ENCODE measurements around the gene PXMP4.

PXMP4 gene

GRCh38 chr20:33685328-33686099 is 34.6 kb downstream of the PXMP4 start:
- in situ Hi-C loops (cut with HindIII; ENCODE audit: low sequenced_read_pairs) = no loop called here
- no peak for DNase-seq (ENCODE audit: low read depth, low spot score)
- H3K4me3 ChIP-seq (ENCODE audit: low read depth, low read length) = peak overlapping the region; percentile 38

DNA sequence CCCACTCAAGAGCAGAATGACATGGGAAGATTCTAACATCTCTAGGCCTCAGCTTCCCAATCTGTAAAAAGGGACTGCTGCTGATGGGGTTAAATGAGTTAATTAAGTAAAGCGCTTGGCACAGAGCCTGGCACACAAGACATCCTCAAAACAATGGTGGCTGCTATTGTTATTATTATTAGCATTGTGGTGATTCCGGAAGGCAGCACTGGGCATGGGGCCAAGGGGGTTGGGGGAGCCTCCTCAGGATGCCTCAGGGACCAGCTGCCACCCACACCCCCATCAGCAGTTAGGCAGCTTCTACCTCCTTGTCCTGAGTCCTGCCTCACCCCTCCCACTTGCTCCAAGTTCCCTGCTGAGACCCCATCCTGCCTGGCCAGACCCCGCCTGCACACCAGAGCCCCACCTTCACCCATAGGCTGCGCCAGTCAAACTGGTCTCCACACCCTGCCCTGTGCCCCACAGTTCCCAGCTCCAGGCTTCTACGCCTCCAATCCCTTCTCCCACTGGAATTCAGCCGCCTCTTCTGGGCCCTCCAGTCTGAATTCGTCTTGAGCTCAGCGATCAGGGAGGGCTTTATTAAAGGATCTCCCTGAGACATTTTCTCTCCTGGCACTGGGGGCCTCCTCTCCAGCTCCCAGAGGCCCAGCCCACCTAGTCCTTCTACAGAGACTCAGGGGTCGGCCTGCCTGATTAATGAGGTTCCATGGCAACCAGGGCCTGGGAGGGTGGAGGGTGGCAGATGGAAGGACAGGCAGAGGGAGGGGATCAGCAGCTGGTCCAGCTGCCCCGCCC is 35.4 kb downstream of the PXMP4 start:
- in situ Hi-C loops (cut with HindIII; ENCODE audit: low sequenced_read_pairs) = no loop called here
- no peak overlapping the region for H3K4me3 ChIP-seq (ENCODE audit: low read depth, low read length)

More at GRCh38 chr20:33685328-33686099, 34.6 kb downstream of the PXMP4 start:
- TF ChIP-seq, protein P1, sequence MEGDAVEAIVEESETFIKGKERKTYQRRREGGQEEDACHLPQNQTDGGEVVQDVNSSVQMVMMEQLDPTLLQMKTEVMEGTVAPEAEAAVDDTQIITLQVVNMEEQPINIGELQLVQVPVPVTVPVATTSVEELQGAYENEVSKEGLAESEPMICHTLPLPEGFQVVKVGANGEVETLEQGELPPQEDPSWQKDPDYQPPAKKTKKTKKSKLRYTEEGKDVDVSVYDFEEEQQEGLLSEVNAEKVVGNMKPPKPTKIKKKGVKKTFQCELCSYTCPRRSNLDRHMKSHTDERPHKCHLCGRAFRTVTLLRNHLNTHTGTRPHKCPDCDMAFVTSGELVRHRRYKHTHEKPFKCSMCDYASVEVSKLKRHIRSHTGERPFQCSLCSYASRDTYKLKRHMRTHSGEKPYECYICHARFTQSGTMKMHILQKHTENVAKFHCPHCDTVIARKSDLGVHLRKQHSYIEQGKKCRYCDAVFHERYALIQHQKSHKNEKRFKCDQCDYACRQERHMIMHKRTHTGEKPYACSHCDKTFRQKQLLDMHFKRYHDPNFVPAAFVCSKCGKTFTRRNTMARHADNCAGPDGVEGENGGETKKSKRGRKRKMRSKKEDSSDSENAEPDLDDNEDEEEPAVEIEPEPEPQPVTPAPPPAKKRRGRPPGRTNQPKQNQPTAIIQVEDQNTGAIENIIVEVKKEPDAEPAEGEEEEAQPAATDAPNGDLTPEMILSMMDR (IDR thresholded peaks at IDR 0.05; ENCODE audit: low read depth, low read length) = no peak

GRCh38 chr20:33681728-33682353 is 38.3 kb downstream of the PXMP4 start:
- TF ChIP-seq, protein P1 (IDR thresholded peaks at IDR 0.05; ENCODE audit: low read depth, low read length) = no peak
- in situ Hi-C loops (cut with HindIII; ENCODE audit: low sequenced_read_pairs) = no loop called here
- DNase-seq (ENCODE audit: low read depth, low spot score) = no peak
- H3K4me3 ChIP-seq (ENCODE audit: low read depth, low read length) = no peak overlapping the region

More for the DNA sequence above, 35.4 kb downstream of the PXMP4 start:
- TF ChIP-seq, protein P1 (IDR thresholded peaks at IDR 0.05; ENCODE audit: low read depth, low read length) = no peak
- no peak for DNase-seq (ENCODE audit: low read depth, low spot score)

- TF ChIP-seq, protein P1 (IDR thresholded peaks at IDR 0.05; ENCODE audit: low read depth, low read length) = no peak
- no peak overlapping the region for H3K4me3 ChIP-seq (ENCODE audit: low read depth, low read length)
- in situ Hi-C loops (cut with HindIII; ENCODE audit: low sequenced_read_pairs) = no loop called here
- no peak for DNase-seq (ENCODE audit: low read depth, low spot score)
Measured at GRCh38 chr20:33681288-33681687, 38.8 kb downstream of the PXMP4 start.

DNA sequence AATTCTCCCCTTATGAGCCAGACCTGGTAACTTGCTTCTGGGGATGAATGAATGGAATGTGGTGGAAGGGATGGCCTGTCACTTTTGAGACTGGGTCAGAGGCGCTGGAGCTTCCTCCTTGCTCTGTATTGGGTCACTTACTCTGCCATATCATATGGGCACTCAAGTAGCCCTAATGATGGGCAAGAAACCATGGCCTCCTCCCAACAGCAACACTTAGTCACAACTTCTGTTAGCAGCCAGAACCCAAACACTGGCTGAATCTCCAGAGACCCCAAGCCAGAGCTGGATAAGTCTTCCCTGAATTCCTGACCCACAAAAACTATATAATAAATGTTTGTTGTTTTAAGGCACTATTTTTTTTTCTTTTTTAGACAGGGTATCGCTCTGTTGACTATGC is 39.4 kb downstream of the PXMP4 start:
- in situ Hi-C loops (cut with HindIII; ENCODE audit: low sequenced_read_pairs) = no loop called here
- no peak overlapping the region for H3K4me3 ChIP-seq (ENCODE audit: low read depth, low read length)
- TF ChIP-seq, protein P1 (IDR thresholded peaks at IDR 0.05; ENCODE audit: low read depth, low read length) = no peak
- no peak for DNase-seq (ENCODE audit: low read depth, low spot score)

- H3K4me3 ChIP-seq (ENCODE audit: low read depth, low read length) = no peak overlapping the region
- TF ChIP-seq, protein P1 (IDR thresholded peaks at IDR 0.05; ENCODE audit: low read depth, low read length) = no peak
- in situ Hi-C loops (cut with HindIII; ENCODE audit: low sequenced_read_pairs) = no loop called here
- DNase-seq (ENCODE audit: low read depth, low spot score) = no peak
Measured at GRCh38 chr20:33679758-33680485, 40.2 kb downstream of the PXMP4 start.

Measured in astrocyte of the spinal cord (primary cell).